ENCODE results near the gene PPP4R1.

The PPP4R1 gene

GRCh38 chr18:9519399-9519798, 95.0 kb downstream of the PPP4R1 start:
- H3K4me3 ChIP-seq (ENCODE audit: low read depth, low read length): no peak overlapping the region
- DNase-seq (ENCODE audit: low read depth): no peak
- no peak for TF ChIP-seq CTCF (IDR thresholded peaks at IDR 0.05; ENCODE audit: low read depth, low read length, missing control alignments)

GRCh38 chr18:9517869-9518268, 96.5 kb downstream of the PPP4R1 start:
- TF ChIP-seq CTCF (IDR thresholded peaks at IDR 0.05; ENCODE audit: low read depth, low read length, missing control alignments): no peak
- H3K4me3 ChIP-seq (ENCODE audit: low read depth, low read length): no peak overlapping the region
- DNase-seq (ENCODE audit: low read depth): no peak

DNA sequence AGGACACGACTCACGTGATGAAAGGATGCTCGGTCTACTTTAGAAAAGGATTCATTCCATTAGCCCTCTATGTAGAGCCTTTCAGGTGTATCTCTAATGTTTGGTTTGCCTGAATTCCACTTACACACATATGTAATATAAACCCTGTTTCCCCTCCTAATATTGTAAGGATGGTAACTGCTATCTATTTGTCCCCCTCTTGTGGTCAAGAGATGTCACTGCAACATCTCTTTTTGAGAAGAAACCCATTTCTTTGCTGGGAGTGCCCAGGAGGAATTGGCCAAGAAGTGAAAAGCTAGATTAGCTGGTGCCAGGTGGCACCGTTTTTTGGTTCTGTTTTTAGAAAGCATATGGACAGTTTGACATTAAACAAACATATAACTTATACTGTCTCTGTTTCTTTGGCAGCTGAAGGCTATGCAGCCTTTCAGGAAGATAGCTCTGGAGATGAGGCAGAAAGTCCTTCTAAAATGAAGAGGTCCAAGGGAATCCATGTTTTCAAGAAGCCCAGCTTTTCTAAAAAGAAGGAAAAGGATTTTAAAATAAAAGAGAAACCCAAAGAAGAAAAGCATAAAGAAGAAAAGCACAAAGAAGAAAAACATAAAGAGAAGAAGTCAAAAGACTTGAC, 97.8 kb downstream of the PPP4R1 start:
- peak; percentile 74 for TF ChIP-seq CTCF (IDR thresholded peaks at IDR 0.05; ENCODE audit: low read depth, low read length, missing control alignments)
- H3K4me3 ChIP-seq (ENCODE audit: low read depth, low read length): no peak overlapping the region
- DNase-seq (ENCODE audit: low read depth): no peak

- TF ChIP-seq CTCF (IDR thresholded peaks at IDR 0.05; ENCODE audit: low read depth, low read length, missing control alignments): no peak
- no peak overlapping the region for H3K4me3 ChIP-seq (ENCODE audit: low read depth, low read length)
- no peak for DNase-seq (ENCODE audit: low read depth)
These were observed 100.3 kb downstream of the PPP4R1 start for GRCh38 chr18:9513971-9514512.

DNA sequence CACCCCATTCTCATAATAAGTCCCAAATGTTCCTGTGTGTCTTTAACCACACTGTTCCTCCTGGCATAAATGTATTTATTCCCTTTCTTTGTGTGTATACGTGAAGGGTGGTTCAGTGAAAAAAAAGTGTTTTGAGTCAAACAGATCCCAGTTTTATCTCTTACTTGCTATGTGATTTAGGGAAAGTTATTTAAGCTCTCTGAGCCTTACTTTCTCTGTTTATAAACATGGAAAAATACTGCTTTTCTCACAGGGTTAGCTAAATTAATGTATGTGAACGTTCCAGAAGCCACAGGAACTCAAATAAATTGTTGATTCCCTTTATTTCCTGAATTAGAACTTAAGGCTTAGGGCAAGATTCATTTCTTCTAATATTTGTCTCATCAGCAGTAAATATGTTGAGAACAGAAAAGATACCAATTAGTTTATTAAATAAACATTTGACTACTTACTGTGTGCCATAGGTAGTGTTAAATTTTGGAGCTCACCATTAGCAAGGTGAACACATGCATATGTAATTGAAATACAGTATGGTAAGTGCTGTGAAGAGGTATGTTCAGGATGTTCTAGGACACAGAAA, 105.8 kb downstream of the PPP4R1 start:
- H3K4me3 ChIP-seq (ENCODE audit: low read depth, low read length): no peak overlapping the region
- no peak for DNase-seq (ENCODE audit: low read depth)
- no peak for TF ChIP-seq CTCF (IDR thresholded peaks at IDR 0.05; ENCODE audit: low read depth, low read length, missing control alignments)

GRCh38 chr18:9507565-9508088, 106.7 kb downstream of the PPP4R1 start:
- no peak for DNase-seq (ENCODE audit: low read depth)
- H3K4me3 ChIP-seq (ENCODE audit: low read depth, low read length): no peak overlapping the region
- no peak for TF ChIP-seq CTCF (IDR thresholded peaks at IDR 0.05; ENCODE audit: low read depth, low read length, missing control alignments)
